Dedifferentiated amniotic fluid mesenchymal stem cell (primary cell): ENCODE data around the gene SEC23A.
A peak's percentile ranks its signal among the peaks of the same experiment; 100 is the strongest.
"Not testable (repeated sequence)": the region's sequence is repeated elsewhere in the genome, so short reads cannot be mapped to it uniquely, and the experiment has no call there.

ENCODE experiments used
- DNase-seq: peaks from one replicate; pipeline ENCODE4 v3.0.0-alpha.2; 2016; ENCODE audit errors: extremely low spot score

SEC23A gene

GRCh38 chr14:39102969-39103957 is at the start of gene SEC23A:
Gene SEC23A, minus strand, starts transcription at chr14:39103235. Its CDS starts 7,117 bp downstream, at chr14:39096118.
- DNase-seq, result peak; percentile 69

- DNase-seq, result no peak
These were observed 42.4 kb upstream of the SEC23A start for GRCh38 chr14:39145266-39145966.

GRCh38 chr14:39143226-39143625 is 40.2 kb upstream of the SEC23A start:
- not testable (repeated sequence) for DNase-seq

- not testable (repeated sequence) for DNase-seq
These were observed 38.6 kb upstream of the SEC23A start for GRCh38 chr14:39141623-39142022.

- DNase-seq, result no peak
These were observed 37.1 kb upstream of the SEC23A start for GRCh38 chr14:39140170-39140569.

- DNase-seq, result peak; percentile 16
These were observed 35.4 kb upstream of the SEC23A start for GRCh38 chr14:39138440-39138839.

GRCh38 chr14:39137835-39138234 is 34.8 kb upstream of the SEC23A start:
- not testable (repeated sequence) for DNase-seq

GRCh38 chr14:39122330-39123138 is 19.5 kb upstream of the SEC23A start:
- DNase-seq, result no peak

- DNase-seq, result peak; percentile 95
These were observed 11.2 kb upstream of the SEC23A start, which contains the start of gene GEMIN2 for GRCh38 chr14:39114073-39114838. Gene GEMIN2, plus strand, starts transcription at chr14:39114323. Its CDS starts 16 bp downstream, at chr14:39114339.

GRCh38 chr14:39113685-39114072 is 10.6 kb upstream of the SEC23A start:
- DNase-seq, result no peak

- DNase-seq, result no peak
These were observed 7.1 kb upstream of the SEC23A start for GRCh38 chr14:39109893-39110715.

GRCh38 chr14:39108791-39109190 is 5.8 kb upstream of the SEC23A start:
- DNase-seq, result no peak

GRCh38 chr14:39107591-39107996 is 4.6 kb upstream of the SEC23A start:
- DNase-seq, result no peak

- DNase-seq, result not testable (repeated sequence)
These were observed 1.2 kb upstream of the SEC23A start for GRCh38 chr14:39104078-39104801.

- DNase-seq, result no peak
These were observed 618 bp downstream of the SEC23A start for GRCh38 chr14:39102265-39102968.

GRCh38 chr14:39099748-39100147 is 3.3 kb downstream of the SEC23A start:
- no peak for DNase-seq

GRCh38 chr14:39099215-39099614 is 3.8 kb downstream of the SEC23A start:
- not testable (repeated sequence) for DNase-seq

- no peak for DNase-seq
These were observed 5.9 kb downstream of the SEC23A start for GRCh38 chr14:39097159-39097558.

GRCh38 chr14:39094515-39094914 is 8.5 kb downstream of the SEC23A start:
- no peak for DNase-seq
